ENCODE data around the gene COP1.

COP1 gene

GRCh38 chr1:175976865-175977642, 230.0 kb downstream of the COP1 start:
- Mint-ChIP-seq H3K27me3 (no peaks in the 10 kb centered on the region), H3K9me3 (peaks cover 8 to 10% of the 10 kb centered on the region in 2 donors), H3K4me1 (peaks cover 0 to 5% of the 10 kb centered on the region in 2 donors), H3K4me3 (no peak overlapping the region), H3K27ac (no peak overlapping the region), H3K36me3 (peaks cover 23 to 30% of the 10 kb centered on the region in 2 donors)
- ATAC-seq (replicated peaks): no peak
- no peak for DNase-seq

GRCh38 chr1:175969231-175969630, 237.9 kb downstream of the COP1 start:
- Mint-ChIP-seq H3K9me3 (no peaks in the 10 kb centered on the region), H3K36me3 (peaks cover 14 to 31% of the 10 kb centered on the region in 2 donors)
- no peak for DNase-seq

GRCh38 chr1:175968486-175969172, 238.5 kb downstream of the COP1 start:
- no peaks in the 10 kb centered on the region for H3K9me3 Mint-ChIP-seq
- ATAC-seq (replicated peaks) (no peak), DNase-seq (no peak)
- no peaks in the 10 kb centered on the region for H3K4me1 Mint-ChIP-seq
- H3K27ac Mint-ChIP-seq: no peak overlapping the region
- H3K27me3 Mint-ChIP-seq: no peaks in the 10 kb centered on the region
- H3K4me3 Mint-ChIP-seq: no peak overlapping the region
- peaks cover 10 to 27% of the 10 kb centered on the region in 2 donors for H3K36me3 Mint-ChIP-seq

More at GRCh38 chr1:175969231-175969630, 237.9 kb downstream of the COP1 start:
- ATAC-seq (replicated peaks): no peak
- H3K4me3 Mint-ChIP-seq: no peak overlapping the region
- H3K27me3 Mint-ChIP-seq: no peaks in the 10 kb centered on the region
- H3K4me1 Mint-ChIP-seq: no peaks in the 10 kb centered on the region
- H3K27ac Mint-ChIP-seq: no peak overlapping the region

- Mint-ChIP-seq H3K4me3 (no peak overlapping the region), H3K27me3 (no peaks in the 10 kb centered on the region), H3K27ac (no peak overlapping the region), H3K36me3 (peaks cover 21 to 42% of the 10 kb centered on the region in 2 donors), H3K4me1 (no peaks in the 10 kb centered on the region), H3K9me3 (no peaks in the 10 kb centered on the region)
- no peak for ATAC-seq (replicated peaks)
- no peak for DNase-seq
Observed at GRCh38 chr1:175963740-175964139, 243.3 kb downstream of the COP1 start.

- no peak for ATAC-seq (replicated peaks)
- no peak for DNase-seq
- H3K27me3 Mint-ChIP-seq: no peaks in the 10 kb centered on the region
- H3K4me1 Mint-ChIP-seq: no peaks in the 10 kb centered on the region
- H3K27ac Mint-ChIP-seq: no peak overlapping the region
- H3K36me3 Mint-ChIP-seq: peaks cover 25 to 42% of the 10 kb centered on the region in 2 donors
- H3K4me3 Mint-ChIP-seq: no peak overlapping the region
- H3K9me3 Mint-ChIP-seq: no peaks in the 10 kb centered on the region
Observed at GRCh38 chr1:175960169-175960568, 246.9 kb downstream of the COP1 start.

- Mint-ChIP-seq H3K4me3 (no peak overlapping the region), H3K4me1 (no peaks in the 10 kb centered on the region), H3K36me3 (peaks cover 42 to 70% of the 10 kb centered on the region in 2 donors), H3K27ac (no peak overlapping the region), H3K27me3 (no peaks in the 10 kb centered on the region), H3K9me3 (peaks cover 5 to 6% of the 10 kb centered on the region in 2 donors)
- no peak for ATAC-seq (replicated peaks)
- DNase-seq: no peak
Observed at GRCh38 chr1:175951627-175952026, 255.5 kb downstream of the COP1 start.

- H3K9me3 Mint-ChIP-seq: peaks cover 6 to 7% of the 10 kb centered on the region in 2 donors
- H3K36me3 Mint-ChIP-seq: peaks cover 42 to 58% of the 10 kb centered on the region in 2 donors
- H3K4me1 Mint-ChIP-seq: no peaks in the 10 kb centered on the region
- H3K27ac Mint-ChIP-seq: no peak overlapping the region
- no peak for DNase-seq
- no peaks in the 10 kb centered on the region for H3K27me3 Mint-ChIP-seq
- no peak for ATAC-seq (replicated peaks)
- no peak overlapping the region for H3K4me3 Mint-ChIP-seq
Observed at GRCh38 chr1:175947771-175948170, 259.3 kb downstream of the COP1 start.

GRCh38 chr1:175944591-175944990, 262.5 kb downstream of the COP1 start:
- no peak overlapping the region for H3K4me3 Mint-ChIP-seq
- H3K4me1 Mint-ChIP-seq: no peaks in the 10 kb centered on the region
- DNase-seq: no peak
- H3K27ac Mint-ChIP-seq: no peak overlapping the region
- H3K9me3 Mint-ChIP-seq: peaks cover 0 to 4% of the 10 kb centered on the region in 2 donors
- no peak for ATAC-seq (replicated peaks)
- no peaks in the 10 kb centered on the region for H3K27me3 Mint-ChIP-seq
- peaks cover 49 to 62% of the 10 kb centered on the region in 2 donors for H3K36me3 Mint-ChIP-seq

- Mint-ChIP-seq H3K4me1 (no peaks in the 10 kb centered on the region), H3K36me3 (peaks cover 55 to 60% of the 10 kb centered on the region in 2 donors), H3K9me3 (peaks cover 0 to 7% of the 10 kb centered on the region in 2 donors), H3K27me3 (no peaks in the 10 kb centered on the region), H3K27ac (no peak overlapping the region), H3K4me3 (no peak overlapping the region)
- DNase-seq: no peak
- ATAC-seq (replicated peaks): no peak
Observed at GRCh38 chr1:175941164-175941563, 265.9 kb downstream of the COP1 start.

GRCh38 chr1:175936736-175937135, 270.4 kb downstream of the COP1 start:
- ATAC-seq (replicated peaks) (no peak), DNase-seq (no peak)
- H3K27ac Mint-ChIP-seq: no peak overlapping the region
- no peaks in the 10 kb centered on the region for H3K4me1 Mint-ChIP-seq
- H3K4me3 Mint-ChIP-seq: no peak overlapping the region
- peaks cover 0 to 8% of the 10 kb centered on the region in 2 donors for H3K9me3 Mint-ChIP-seq
- H3K36me3 Mint-ChIP-seq: peaks cover 50 to 57% of the 10 kb centered on the region in 2 donors
- H3K27me3 Mint-ChIP-seq: no peaks in the 10 kb centered on the region

- peaks cover 0 to 9% of the 10 kb centered on the region in 2 donors for H3K9me3 Mint-ChIP-seq
- ATAC-seq (replicated peaks): no peak
Observed at GRCh38 chr1:175935566-175936115, 271.4 kb downstream of the COP1 start.

GRCh38 chr1:175935166-175935565, 271.9 kb downstream of the COP1 start:
- DNase-seq (no peak), ATAC-seq (replicated peaks) (no peak)
- H3K27ac Mint-ChIP-seq: no peak overlapping the region
- peaks cover 44 to 56% of the 10 kb centered on the region in 2 donors for H3K36me3 Mint-ChIP-seq
- H3K9me3 Mint-ChIP-seq: peaks cover 0 to 9% of the 10 kb centered on the region in 2 donors
- no peaks in the 10 kb centered on the region for H3K27me3 Mint-ChIP-seq
- no peak overlapping the region for H3K4me3 Mint-ChIP-seq
- H3K4me1 Mint-ChIP-seq: no peaks in the 10 kb centered on the region

More at GRCh38 chr1:175935566-175936115, 271.4 kb downstream of the COP1 start:
- no peak for DNase-seq
- H3K36me3 Mint-ChIP-seq: peaks cover 45 to 57% of the 10 kb centered on the region in 2 donors
- no peak overlapping the region for H3K27ac Mint-ChIP-seq
- no peak overlapping the region for H3K4me3 Mint-ChIP-seq
- no peaks in the 10 kb centered on the region for H3K4me1 Mint-ChIP-seq
- H3K27me3 Mint-ChIP-seq: no peaks in the 10 kb centered on the region

- DNase-seq (no peak), ATAC-seq (replicated peaks) (no peak)
- no peaks in the 10 kb centered on the region for H3K4me1 Mint-ChIP-seq
- no peak overlapping the region for H3K4me3 Mint-ChIP-seq
- H3K27me3 Mint-ChIP-seq: no peaks in the 10 kb centered on the region
- peaks cover 39 to 49% of the 10 kb centered on the region in 2 donors for H3K36me3 Mint-ChIP-seq
- H3K9me3 Mint-ChIP-seq: peaks cover 0 to 10% of the 10 kb centered on the region in 2 donors
- H3K27ac Mint-ChIP-seq: no peak overlapping the region
Observed at GRCh38 chr1:175933801-175934200, 273.3 kb downstream of the COP1 start.

GRCh38 chr1:175927944-175928343, 279.1 kb downstream of the COP1 start:
- H3K9me3 Mint-ChIP-seq: peaks cover 5 to 18% of the 10 kb centered on the region in 2 donors
- H3K36me3 Mint-ChIP-seq: peaks cover 36 to 45% of the 10 kb centered on the region in 2 donors
- no peak overlapping the region for H3K27ac Mint-ChIP-seq

More at GRCh38 chr1:175927944-175928343, 279.1 kb downstream of the COP1 start:
- ATAC-seq (replicated peaks) (no peak), DNase-seq (no peak)
- no peaks in the 10 kb centered on the region for H3K27me3 Mint-ChIP-seq
- peaks cover 0 to 8% of the 10 kb centered on the region in 2 donors for H3K4me1 Mint-ChIP-seq
- no peak overlapping the region for H3K4me3 Mint-ChIP-seq
